Chondrocyte (in vitro differentiated cells): ENCODE measurements around the gene ZMYM4. TPM values are rescaled to one million over a fixed set of nuclear protein-coding genes. Genes with fewer than 3 reads are reported as not detected.

Experiments
- DNase-seq: peaks from one replicate; pipeline ENCODE4 v3.0.0; 2021; ENCODE audit warnings: mixed read lengths, low spot score
- H3K27ac Mint-ChIP-seq: one replicate; pipeline ENCODE4 v1.8.0; 2021; ENCODE audit warnings: mild to moderate bottlenecking, moderate library complexity, mixed read lengths; ENCODE audit not compliant: unreplicated experiment
- H3K27me3 Mint-ChIP-seq: 2 replicates; pipeline ENCODE4 v1.8.0; 2021; ENCODE audit warnings: low read depth, mixed read lengths
- H3K36me3 Mint-ChIP-seq: 2 replicates; pipeline ENCODE4 v1.8.0; 2021; ENCODE audit warnings: low read depth, mixed read lengths
- H3K4me1 Mint-ChIP-seq: 2 replicates; pipeline ENCODE4 v1.8.0; 2021; ENCODE audit warnings: low read depth, mild to moderate bottlenecking, mixed read lengths
- H3K4me3 Mint-ChIP-seq: one replicate; pipeline ENCODE4 v1.8.0; 2021; ENCODE audit warnings: mild to moderate bottlenecking, moderate library complexity, mixed read lengths; ENCODE audit not compliant: unreplicated experiment
- H3K9me3 Mint-ChIP-seq: 2 replicates; pipeline ENCODE4 v1.8.0; 2021; ENCODE audit warnings: low read depth, mixed read lengths
- total RNA-seq: library from RNA; stranded (reverse); gene quantifications from 3 replicates; pipeline ENCODE4 v1.2.1, GENCODE V29; 2021
- TF ChIP-seq, protein P1 (sequence below): fragments of 200-600 bp; sonication (generic); IDR thresholded peaks from 2 replicates; pipeline ENCODE4 v1.5.0; 2021; ENCODE audit warnings: antibody characterized with exemption, mild to moderate bottlenecking, moderate library complexity

Gene ZMYM4
- total RNA-seq, 1 donor from 2014 or later = 51.0 TPM

DNA sequence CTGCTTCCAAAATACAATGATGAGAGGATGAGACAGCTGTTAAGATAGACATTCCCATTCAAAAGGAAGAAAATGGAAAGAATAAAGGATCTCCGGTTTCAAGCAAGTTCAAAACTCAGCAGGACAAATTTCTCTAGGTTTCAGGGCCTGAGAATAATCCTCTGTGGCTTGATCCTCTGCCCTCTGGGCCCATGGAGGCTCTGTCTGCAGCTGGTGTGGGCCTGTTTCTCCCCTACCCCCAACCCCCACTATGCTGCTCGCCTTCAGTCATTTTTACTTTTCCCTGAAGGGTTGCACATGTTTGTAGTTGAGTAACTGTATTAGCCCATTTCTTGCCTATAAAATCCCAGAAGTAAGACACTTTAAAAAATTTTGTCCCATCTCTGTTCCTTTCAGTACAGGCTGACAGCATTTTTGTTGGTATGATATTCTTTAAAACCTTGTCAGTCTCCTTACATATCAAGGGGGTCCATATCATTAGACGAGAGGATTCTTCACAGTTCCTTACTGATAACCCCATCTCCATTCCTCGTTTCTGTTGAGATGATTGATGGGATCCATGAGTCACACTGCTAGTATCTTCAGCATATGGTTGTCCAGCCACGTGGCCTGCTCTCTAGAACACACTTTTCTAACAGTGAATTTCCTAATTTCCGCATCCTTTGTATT is 10.5 kb downstream of the ZMYM4 start:
- peaks cover 17% of the 10 kb centered on the region for H3K4me1 Mint-ChIP-seq
- peaks cover 6% of the 10 kb centered on the region for H3K36me3 Mint-ChIP-seq
- DNase-seq = no peak
- peaks cover 4% of the 10 kb centered on the region for H3K9me3 Mint-ChIP-seq
- no peak overlapping the region for H3K4me3 Mint-ChIP-seq
- no peak overlapping the region for H3K27ac Mint-ChIP-seq
- TF ChIP-seq, protein P1, sequence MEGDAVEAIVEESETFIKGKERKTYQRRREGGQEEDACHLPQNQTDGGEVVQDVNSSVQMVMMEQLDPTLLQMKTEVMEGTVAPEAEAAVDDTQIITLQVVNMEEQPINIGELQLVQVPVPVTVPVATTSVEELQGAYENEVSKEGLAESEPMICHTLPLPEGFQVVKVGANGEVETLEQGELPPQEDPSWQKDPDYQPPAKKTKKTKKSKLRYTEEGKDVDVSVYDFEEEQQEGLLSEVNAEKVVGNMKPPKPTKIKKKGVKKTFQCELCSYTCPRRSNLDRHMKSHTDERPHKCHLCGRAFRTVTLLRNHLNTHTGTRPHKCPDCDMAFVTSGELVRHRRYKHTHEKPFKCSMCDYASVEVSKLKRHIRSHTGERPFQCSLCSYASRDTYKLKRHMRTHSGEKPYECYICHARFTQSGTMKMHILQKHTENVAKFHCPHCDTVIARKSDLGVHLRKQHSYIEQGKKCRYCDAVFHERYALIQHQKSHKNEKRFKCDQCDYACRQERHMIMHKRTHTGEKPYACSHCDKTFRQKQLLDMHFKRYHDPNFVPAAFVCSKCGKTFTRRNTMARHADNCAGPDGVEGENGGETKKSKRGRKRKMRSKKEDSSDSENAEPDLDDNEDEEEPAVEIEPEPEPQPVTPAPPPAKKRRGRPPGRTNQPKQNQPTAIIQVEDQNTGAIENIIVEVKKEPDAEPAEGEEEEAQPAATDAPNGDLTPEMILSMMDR = no peak
- H3K27me3 Mint-ChIP-seq = no peaks in the 10 kb centered on the region

DNA sequence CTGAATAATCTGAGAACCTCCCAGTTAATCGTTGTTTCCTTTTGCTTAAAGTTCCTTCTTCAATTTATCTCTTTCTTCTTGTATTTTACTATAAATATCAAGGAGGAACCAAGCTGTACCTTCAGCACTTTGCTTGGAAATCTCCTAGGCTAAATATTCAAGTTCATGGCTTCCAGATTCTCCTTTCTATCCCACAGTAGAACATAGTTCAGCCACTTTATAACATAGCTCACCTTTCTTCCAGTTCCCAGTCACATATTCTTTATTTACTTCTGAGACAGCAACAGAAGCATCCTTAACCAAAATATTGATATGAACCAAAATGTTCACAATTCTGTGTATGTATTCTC is 11.0 kb downstream of the ZMYM4 start:
- H3K36me3 Mint-ChIP-seq = peaks cover 6% of the 10 kb centered on the region
- peaks cover 17% of the 10 kb centered on the region for H3K4me1 Mint-ChIP-seq
- TF ChIP-seq, protein P1 = no peak
- no peak overlapping the region for H3K4me3 Mint-ChIP-seq
- no peaks in the 10 kb centered on the region for H3K27me3 Mint-ChIP-seq
- H3K9me3 Mint-ChIP-seq = peaks cover 8% of the 10 kb centered on the region
- no peak for DNase-seq
- no peak overlapping the region for H3K27ac Mint-ChIP-seq

DNA sequence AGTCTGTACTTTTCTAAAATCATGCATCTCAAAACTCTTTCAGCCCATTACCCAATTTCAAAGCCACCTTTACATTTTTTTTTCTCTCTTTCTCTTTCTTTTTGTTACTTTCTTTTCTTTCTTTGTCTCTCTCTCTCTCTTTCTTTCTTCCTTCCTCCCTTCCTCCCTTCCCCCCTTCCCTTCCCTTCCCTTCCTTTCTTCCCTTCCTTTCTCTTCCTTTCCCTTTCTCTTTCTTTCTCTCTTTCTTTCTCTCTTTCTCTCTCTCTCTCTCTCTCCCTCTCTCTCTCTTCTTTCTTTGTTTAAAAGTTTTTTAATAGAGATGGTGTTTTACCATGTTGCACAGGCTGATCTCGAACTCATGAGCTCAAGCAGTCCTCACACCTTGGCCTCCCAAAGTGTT is 11.5 kb downstream of the ZMYM4 start:
- peaks cover 6% of the 10 kb centered on the region for H3K36me3 Mint-ChIP-seq
- TF ChIP-seq, protein P1 = no peak
- no peak overlapping the region for H3K27ac Mint-ChIP-seq

DNA sequence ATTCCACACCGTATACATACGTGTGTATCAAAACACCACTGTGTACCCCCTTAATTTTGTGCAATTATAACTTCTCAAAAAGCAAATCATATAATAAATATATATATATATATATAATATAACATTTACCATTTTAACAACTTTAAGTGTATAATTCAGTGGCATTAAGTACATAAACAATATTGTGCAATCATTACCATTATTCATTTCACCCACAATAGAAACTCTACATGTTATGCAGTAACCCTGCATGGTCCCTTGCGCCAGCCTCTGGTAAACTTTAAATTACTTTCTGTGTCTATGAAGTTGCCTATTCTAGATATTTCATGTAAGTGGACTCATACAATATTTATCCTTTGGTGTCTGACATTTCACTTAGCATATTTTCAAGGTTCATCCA is 13.1 kb downstream of the ZMYM4 start:
- Mint-ChIP-seq H3K9me3 (peaks cover 11% of the 10 kb centered on the region), H3K27ac (no peak overlapping the region), H3K4me1 (peaks cover 22% of the 10 kb centered on the region), H3K27me3 (no peaks in the 10 kb centered on the region), H3K36me3 (peaks cover 6% of the 10 kb centered on the region), H3K4me3 (no peak overlapping the region)
- TF ChIP-seq, protein P1 = no peak
- no peak for DNase-seq

More for the DNA sequence above, 11.5 kb downstream of the ZMYM4 start:
- peaks cover 17% of the 10 kb centered on the region for H3K4me1 Mint-ChIP-seq
- H3K27me3 Mint-ChIP-seq = no peaks in the 10 kb centered on the region
- H3K9me3 Mint-ChIP-seq = peaks cover 11% of the 10 kb centered on the region
- H3K4me3 Mint-ChIP-seq = no peak overlapping the region
- no peak for DNase-seq

GRCh38 chr1:35282172-35282571 is 13.7 kb downstream of the ZMYM4 start:
- Mint-ChIP-seq H3K36me3 (peaks cover 6% of the 10 kb centered on the region), H3K27ac (no peak overlapping the region), H3K4me3 (no peak overlapping the region), H3K9me3 (peaks cover 11% of the 10 kb centered on the region), H3K27me3 (no peaks in the 10 kb centered on the region), H3K4me1 (peaks cover 22% of the 10 kb centered on the region)
- TF ChIP-seq, protein P1 = no peak
- DNase-seq = no peak
